ENCODE measurements around the gene TRA2A. TPM values are rescaled to one million over a fixed set of nuclear protein-coding genes. Genes with fewer than 3 reads are reported as not detected.

The TRA2A gene
- total and polyA plus RNA-seq, 2 of the 13 experiments (the other 11 are each of a cell fraction or from before 2014, with no cell fraction given), result 39.1 to 41.6 TPM

GRCh38 chr7:23467806-23468525 is 63.8 kb downstream of the TRA2A start (continued):
- peak; percentile 57 for TF ChIP-seq ZNF687 (CRISPR knock-in tag; IDR thresholded peaks at IDR 0.05)
- TF ChIP-seq NCOA2 (CRISPR knock-in tag; IDR thresholded peaks at IDR 0.05), result no peak
- no peak for TF ChIP-seq ZC3H13 (CRISPR knock-in tag; IDR thresholded peaks at IDR 0.05)
- TF ChIP-seq NCOR1 (IDR thresholded peaks at IDR 0.05; ENCODE audit: borderline replicate concordance, low read length), result no peak
- TF ChIP-seq HNF1B (CRISPR knock-in tag; IDR thresholded peaks at IDR 0.05), result 0 out of 2 replicates have a peak, but pooled peaks have one; percentile 38
- TF ChIP-seq ZNF34 (CRISPR knock-in tag; IDR thresholded peaks at IDR 0.05; ENCODE audit: borderline replicate concordance), result no peak
- 0 out of 2 replicates have a peak, but pooled peaks have one; percentile 33 for TF ChIP-seq ZHX1 (CRISPR knock-in tag; IDR thresholded peaks at IDR 0.05; ENCODE audit: low read depth)
- TF ChIP-seq ZNF614 (CRISPR knock-in tag; IDR thresholded peaks at IDR 0.05; ENCODE audit: borderline replicate concordance), result no peak
- TF ChIP-seq ZNF567 (CRISPR knock-in tag; IDR thresholded peaks at IDR 0.05; ENCODE audit: borderline replicate concordance), result no peak
- peak; percentile 12; the same call in 1 of the 2 replicates for TF ChIP-seq POGZ (CRISPR knock-in tag; IDR thresholded peaks at IDR 0.05)
- no peak for TF ChIP-seq RBAK (CRISPR knock-in tag; IDR thresholded peaks at IDR 0.05)
- TF ChIP-seq RNF219 (CRISPR knock-in tag; IDR thresholded peaks at IDR 0.05), result no peak
- TF ChIP-seq MTA1 (CRISPR knock-in tag; IDR thresholded peaks at IDR 0.05; ENCODE audit: borderline replicate concordance), result 0 out of 2 replicates have a peak, but pooled peaks have one; percentile 18
- TF ChIP-seq ZSCAN21 (CRISPR knock-in tag; IDR thresholded peaks at IDR 0.05; ENCODE audit: borderline replicate concordance), result peak; percentile 63; the same call in 1 of the 2 replicates
- TF ChIP-seq ZNF256 (CRISPR knock-in tag; conservative IDR thresholded peaks at IDR 0.05), result no peak
- peak; percentile 39; the same call in 1 of the 2 replicates for TF ChIP-seq TGIF2 (CRISPR knock-in tag; IDR thresholded peaks at IDR 0.05)
- TF ChIP-seq ZBTB7B (CRISPR knock-in tag; IDR thresholded peaks at IDR 0.05), result no peak; the same call in 1 of the 2 replicates

Measured in HepG2 (cell line).